Mesendoderm (in vitro differentiated cells): ENCODE results near the gene FAM219A.
"Not testable (repeated sequence)": the region's sequence is repeated elsewhere in the genome, so short reads cannot be mapped to it uniquely, and the experiment has no call there.

Experiments
- DNase-seq: peaks from one replicate; pipeline ENCODE4 v3.0.0; 2013
- H2AK5ac ChIP-seq: 2 replicates; pipeline ENCODE4 v1.6.1; 2013; ENCODE audit warnings: low read length, inconsistent platforms
- H2BK120ac ChIP-seq: 2 replicates; pipeline ENCODE4 v1.6.1; 2013; ENCODE audit warnings: low read depth, mild to moderate bottlenecking, low read length, moderate library complexity, mixed read lengths
- H2BK15ac ChIP-seq: replicated peaks from 2 replicates; pipeline ENCODE4 v1.6.1; 2013; ENCODE audit warnings: low read depth, mild to moderate bottlenecking, moderate library complexity
- H2BK5ac ChIP-seq: 2 replicates; pipeline ENCODE4 v1.6.1; 2013; ENCODE audit warnings: low read length, inconsistent platforms
- H3K18ac ChIP-seq: 2 replicates; pipeline ENCODE4 v1.6.1; 2013; ENCODE audit warnings: mild to moderate bottlenecking, low read length, mixed read lengths
- H3K23ac ChIP-seq: one replicate; pipeline ENCODE4 v1.6.1; 2013; ENCODE audit warnings: low read length
- H3K27ac ChIP-seq: 2 replicates; pipeline ENCODE4 v1.5.1; 2013; ENCODE audit warnings: low read depth, mild to moderate bottlenecking, inconsistent platforms, low read length, moderate library complexity
- H3K27me3 ChIP-seq: 2 replicates; pipeline ENCODE4 v1.6.1; 2013; ENCODE audit warnings: low read length, control low read depth, mild to moderate bottlenecking, inconsistent platforms; ENCODE audit not compliant: insufficient read depth, poor library complexity
- H3K36me3 ChIP-seq: 2 replicates; pipeline ENCODE4 v1.6.1; 2013; ENCODE audit warnings: low read length, inconsistent platforms; ENCODE audit not compliant: control insufficient read depth, insufficient read depth
- H3K4ac ChIP-seq: one replicate; pipeline ENCODE4 v1.6.1; 2013; ENCODE audit warnings: low read depth, mild to moderate bottlenecking, low read length, moderate library complexity
- H3K4me1 ChIP-seq: 2 replicates; pipeline ENCODE4 v1.6.1; 2013; ENCODE audit warnings: low read depth, low read length, inconsistent platforms; ENCODE audit not compliant: control insufficient read depth
- H3K4me2 ChIP-seq: 2 replicates; pipeline ENCODE4 v1.6.1; 2013; ENCODE audit warnings: low read length
- H3K4me3 ChIP-seq: 2 replicates; pipeline ENCODE4 v1.5.1; 2013; ENCODE audit warnings: mild to moderate bottlenecking, low read length
- H3K56ac ChIP-seq: one replicate; pipeline ENCODE4 v1.6.1; 2013; ENCODE audit warnings: low read length
- H3K79me1 ChIP-seq: 2 replicates; pipeline ENCODE4 v1.6.1; 2013; ENCODE audit warnings: low read length, inconsistent platforms
- H3K79me2 ChIP-seq: 2 replicates; pipeline ENCODE4 v1.6.1; 2013; ENCODE audit warnings: mild to moderate bottlenecking, low read length; ENCODE audit not compliant: control insufficient read depth, insufficient read depth
- H3K9ac ChIP-seq: 2 replicates; pipeline ENCODE4 v1.6.1; 2013; ENCODE audit warnings: low read length, inconsistent platforms
- H4K5ac ChIP-seq: one replicate; pipeline ENCODE4 v1.6.1; 2013; ENCODE audit warnings: low read length
- H4K8ac ChIP-seq: one replicate; pipeline ENCODE4 v1.6.1; 2013; ENCODE audit warnings: low read depth, mild to moderate bottlenecking, control low read depth, low read length, moderate library complexity
- WGBS: extraction: QIAGEN DNeasy Blood & Tissue Kit; methylation state at CpG from one replicate; pipeline ENCODE4 v1.1.7; 2013; ENCODE audit warnings: low lambda C conversion rate, missing lambda C conversion rate; ENCODE audit not compliant: insufficient coverage; ENCODE audit errors: extremely low coverage; 5-methylcytosine and 5-hydroxymethylcytosine counted together

FAM219A gene

GRCh38 chr9:34481620-34482019 is 23.2 kb upstream of the FAM219A start:
- H3K4ac ChIP-seq, H2BK120ac ChIP-seq, H3K79me2 ChIP-seq, H3K56ac ChIP-seq, H3K27me3 ChIP-seq, H3K36me3 ChIP-seq, DNase-seq, H3K9ac ChIP-seq, H3K23ac ChIP-seq, H3K4me3 ChIP-seq, H4K5ac ChIP-seq, H3K4me2 ChIP-seq, H2BK5ac ChIP-seq, H3K18ac ChIP-seq, H2BK15ac ChIP-seq, H3K27ac ChIP-seq, H4K8ac ChIP-seq, H3K4me1 ChIP-seq, H2AK5ac ChIP-seq, H3K79me1 ChIP-seq: not testable (repeated sequence)
- WGBS, result no CpG with 5 or more reads among the region's 13 CpGs

- no peaks in the 10 kb centered on the region for H3K79me1 ChIP-seq
- no peak overlapping the region for H2AK5ac ChIP-seq
- H3K36me3 ChIP-seq, result no peaks in the 10 kb centered on the region
- DNase-seq, result no peak
- H2BK5ac ChIP-seq, result no peak overlapping the region
- H3K4ac ChIP-seq, result no peak overlapping the region
- no peak overlapping the region for H2BK120ac ChIP-seq
- no peak overlapping the region for H3K4me2 ChIP-seq
- H3K4me3 ChIP-seq, result no peak overlapping the region
- no peak overlapping the region for H4K5ac ChIP-seq
- no peak overlapping the region for H3K23ac ChIP-seq
- no peak overlapping the region for H3K9ac ChIP-seq
- H3K27ac ChIP-seq, result no peak overlapping the region
- H4K8ac ChIP-seq, result no peak overlapping the region
- no peak overlapping the region for H2BK15ac ChIP-seq
- no peaks in the 10 kb centered on the region for H3K27me3 ChIP-seq
- no peaks in the 10 kb centered on the region for H3K4me1 ChIP-seq
- H3K18ac ChIP-seq, result no peak overlapping the region
- no peak overlapping the region for H3K56ac ChIP-seq
- no CpG with 5 or more reads among the region's 5 CpGs for WGBS
- no peaks in the 10 kb centered on the region for H3K79me2 ChIP-seq
Observed at GRCh38 chr9:34479431-34479866, 21.1 kb upstream of the FAM219A start.

GRCh38 chr9:34477541-34477940 is 19.2 kb upstream of the FAM219A start:
- no CpG with 5 or more reads among the region's 1 CpG for WGBS
- Histone ChIP-seq H3K4me1 (no peaks in the 10 kb centered on the region), H3K4me2 (no peak overlapping the region), H3K9ac (no peak overlapping the region), H2BK120ac (no peak overlapping the region), H3K79me1 (no peaks in the 10 kb centered on the region), H3K18ac (no peak overlapping the region), H4K5ac (no peak overlapping the region), H3K36me3 (no peaks in the 10 kb centered on the region), H3K23ac (no peak overlapping the region), H2BK5ac (no peak overlapping the region), H3K4me3 (no peak overlapping the region), H3K27me3 (no peaks in the 10 kb centered on the region), H2AK5ac (no peak overlapping the region), H3K4ac (no peak overlapping the region), H3K27ac (no peak overlapping the region), H3K79me2 (no peaks in the 10 kb centered on the region), H4K8ac (no peak overlapping the region), H2BK15ac (no peak overlapping the region), H3K56ac (no peak overlapping the region)
- no peak for DNase-seq

- DNase-seq, result no peak
- Histone ChIP-seq H3K36me3 (no peaks in the 10 kb centered on the region), H3K18ac (no peak overlapping the region), H2AK5ac (no peak overlapping the region), H4K5ac (no peak overlapping the region), H3K79me1 (no peaks in the 10 kb centered on the region), H2BK5ac (no peak overlapping the region), H3K27me3 (no peaks in the 10 kb centered on the region), H3K4ac (no peak overlapping the region), H3K56ac (no peak overlapping the region), H3K27ac (no peak overlapping the region), H3K4me1 (no peaks in the 10 kb centered on the region), H3K4me3 (no peak overlapping the region), H4K8ac (no peak overlapping the region), H3K9ac (no peak overlapping the region), H2BK120ac (no peak overlapping the region), H2BK15ac (no peak overlapping the region), H3K79me2 (no peaks in the 10 kb centered on the region), H3K4me2 (no peak overlapping the region), H3K23ac (no peak overlapping the region)
- WGBS, result no CpG with 5 or more reads among the region's 3 CpGs
Observed at GRCh38 chr9:34475097-34475496, 16.7 kb upstream of the FAM219A start.

- Histone ChIP-seq H3K79me2 (no peaks in the 10 kb centered on the region), H3K4me1 (no peaks in the 10 kb centered on the region), H3K4me3 (no peak overlapping the region), H3K27ac (no peak overlapping the region), H3K9ac (no peak overlapping the region), H3K79me1 (no peaks in the 10 kb centered on the region), H3K36me3 (no peaks in the 10 kb centered on the region), H3K4ac (no peak overlapping the region), H3K27me3 (no peaks in the 10 kb centered on the region), H2BK120ac (no peak overlapping the region), H2AK5ac (no peak overlapping the region), H3K4me2 (no peak overlapping the region), H2BK5ac (no peak overlapping the region), H3K56ac (no peak overlapping the region), H2BK15ac (no peak overlapping the region), H3K23ac (no peak overlapping the region), H3K18ac (no peak overlapping the region), H4K8ac (no peak overlapping the region), H4K5ac (no peak overlapping the region)
- DNase-seq, result no peak
- WGBS, result no CpG with 5 or more reads among the region's 1 CpG
Observed at GRCh38 chr9:34465468-34465867, 7.1 kb upstream of the FAM219A start.

GRCh38 chr9:34464571-34464970 is 6.2 kb upstream of the FAM219A start:
- no peaks in the 10 kb centered on the region for H3K79me2 ChIP-seq
- H3K4me3 ChIP-seq, result no peak overlapping the region
- H3K9ac ChIP-seq, result no peak overlapping the region
- H3K18ac ChIP-seq, result no peak overlapping the region
- no peak overlapping the region for H2BK5ac ChIP-seq
- no peak overlapping the region for H2BK120ac ChIP-seq
- no peak overlapping the region for H4K8ac ChIP-seq
- no peaks in the 10 kb centered on the region for H3K27me3 ChIP-seq
- WGBS, result no CpG with 5 or more reads among the region's 2 CpGs
- H3K56ac ChIP-seq, result no peak overlapping the region
- H3K79me1 ChIP-seq, result no peaks in the 10 kb centered on the region
- no peak overlapping the region for H3K4ac ChIP-seq
- no peak overlapping the region for H4K5ac ChIP-seq
- no peak for DNase-seq
- no peak overlapping the region for H3K27ac ChIP-seq
- H3K36me3 ChIP-seq, result no peaks in the 10 kb centered on the region
- H2AK5ac ChIP-seq, result no peak overlapping the region
- no peak overlapping the region for H3K4me2 ChIP-seq
- H2BK15ac ChIP-seq, result no peak overlapping the region
- H3K23ac ChIP-seq, result no peak overlapping the region
- H3K4me1 ChIP-seq, result no peaks in the 10 kb centered on the region
